GM12874 (cell line): ENCODE results near the gene MORC1.

Experiments used
- TF ChIP-seq, protein P1 (sequence below): IDR thresholded peaks from 2 replicates; pipeline ENCODE4 v1.5.1; 2011; ENCODE audit warnings: low read depth, mild to moderate bottlenecking, control low read depth, low read length, moderate library complexity; ENCODE audit not compliant: insufficient read depth

The MORC1 gene

DNA sequence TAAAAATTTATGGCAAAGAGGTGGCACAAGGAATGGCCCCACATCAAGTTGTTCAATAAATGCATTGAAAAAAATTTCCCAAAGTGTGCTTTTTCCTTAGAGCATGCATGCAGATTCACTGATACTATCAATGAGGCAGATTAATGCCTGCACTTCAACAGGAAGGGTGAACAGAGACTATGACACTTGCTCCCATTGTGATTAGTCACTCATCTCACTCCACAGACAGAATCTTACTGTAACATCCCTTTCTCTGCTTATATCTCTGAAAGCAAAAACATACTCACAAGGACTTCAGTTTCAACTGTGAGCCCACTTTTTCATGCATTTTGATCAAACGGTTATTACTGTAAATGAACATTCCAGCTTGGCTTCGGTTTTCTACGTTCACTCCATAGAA is 60.9 kb downstream of the MORC1 start:
- TF ChIP-seq, protein P1, sequence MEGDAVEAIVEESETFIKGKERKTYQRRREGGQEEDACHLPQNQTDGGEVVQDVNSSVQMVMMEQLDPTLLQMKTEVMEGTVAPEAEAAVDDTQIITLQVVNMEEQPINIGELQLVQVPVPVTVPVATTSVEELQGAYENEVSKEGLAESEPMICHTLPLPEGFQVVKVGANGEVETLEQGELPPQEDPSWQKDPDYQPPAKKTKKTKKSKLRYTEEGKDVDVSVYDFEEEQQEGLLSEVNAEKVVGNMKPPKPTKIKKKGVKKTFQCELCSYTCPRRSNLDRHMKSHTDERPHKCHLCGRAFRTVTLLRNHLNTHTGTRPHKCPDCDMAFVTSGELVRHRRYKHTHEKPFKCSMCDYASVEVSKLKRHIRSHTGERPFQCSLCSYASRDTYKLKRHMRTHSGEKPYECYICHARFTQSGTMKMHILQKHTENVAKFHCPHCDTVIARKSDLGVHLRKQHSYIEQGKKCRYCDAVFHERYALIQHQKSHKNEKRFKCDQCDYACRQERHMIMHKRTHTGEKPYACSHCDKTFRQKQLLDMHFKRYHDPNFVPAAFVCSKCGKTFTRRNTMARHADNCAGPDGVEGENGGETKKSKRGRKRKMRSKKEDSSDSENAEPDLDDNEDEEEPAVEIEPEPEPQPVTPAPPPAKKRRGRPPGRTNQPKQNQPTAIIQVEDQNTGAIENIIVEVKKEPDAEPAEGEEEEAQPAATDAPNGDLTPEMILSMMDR = no peak

DNA sequence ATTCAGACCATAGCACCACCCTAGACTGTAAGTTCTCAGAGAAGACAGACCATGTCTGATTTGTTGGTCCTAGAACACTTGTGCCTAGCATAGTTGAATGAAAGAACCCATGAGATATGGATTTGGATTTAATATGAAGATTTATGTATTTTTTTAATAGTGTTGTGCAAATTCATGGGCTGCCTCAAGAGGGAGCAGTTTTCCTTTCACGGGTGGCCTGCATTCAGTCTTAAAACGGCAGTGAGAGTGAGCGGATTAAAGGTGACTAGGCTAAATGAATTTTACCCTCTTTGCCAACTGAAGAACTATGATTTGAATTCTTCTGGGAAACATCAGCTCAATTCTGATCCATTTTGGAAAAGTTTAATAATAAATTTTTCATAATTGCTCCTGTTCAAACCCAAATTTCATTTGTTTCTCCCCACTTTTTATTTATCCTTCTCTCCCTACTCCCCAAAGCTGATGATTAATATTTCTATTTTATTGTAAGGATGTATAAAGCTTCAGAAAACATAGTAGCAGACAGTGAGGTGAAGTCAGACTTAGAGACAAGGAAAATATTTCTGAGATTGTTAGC is 67.3 kb downstream of the MORC1 start:
- TF ChIP-seq, protein P1 = peak; percentile 58

DNA sequence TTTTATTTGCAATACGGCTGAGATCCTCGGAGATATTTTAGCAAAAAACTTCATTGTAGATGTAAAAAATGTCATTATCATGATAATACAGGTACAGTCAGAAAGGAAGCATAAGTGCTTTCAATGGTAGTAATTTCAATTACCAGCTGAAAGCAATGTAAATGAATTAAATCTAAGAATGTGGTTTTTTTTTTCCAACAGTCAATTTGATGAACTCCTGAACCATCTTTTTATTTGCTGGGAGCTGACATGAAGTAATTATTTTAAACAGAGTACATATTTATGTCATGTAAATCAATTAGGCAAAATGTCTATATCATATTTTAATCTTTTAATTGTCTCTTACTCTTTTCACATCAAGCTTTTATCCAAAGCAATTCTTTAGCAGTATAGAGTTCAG is 70.6 kb downstream of the MORC1 start:
- TF ChIP-seq, protein P1 = no peak

DNA sequence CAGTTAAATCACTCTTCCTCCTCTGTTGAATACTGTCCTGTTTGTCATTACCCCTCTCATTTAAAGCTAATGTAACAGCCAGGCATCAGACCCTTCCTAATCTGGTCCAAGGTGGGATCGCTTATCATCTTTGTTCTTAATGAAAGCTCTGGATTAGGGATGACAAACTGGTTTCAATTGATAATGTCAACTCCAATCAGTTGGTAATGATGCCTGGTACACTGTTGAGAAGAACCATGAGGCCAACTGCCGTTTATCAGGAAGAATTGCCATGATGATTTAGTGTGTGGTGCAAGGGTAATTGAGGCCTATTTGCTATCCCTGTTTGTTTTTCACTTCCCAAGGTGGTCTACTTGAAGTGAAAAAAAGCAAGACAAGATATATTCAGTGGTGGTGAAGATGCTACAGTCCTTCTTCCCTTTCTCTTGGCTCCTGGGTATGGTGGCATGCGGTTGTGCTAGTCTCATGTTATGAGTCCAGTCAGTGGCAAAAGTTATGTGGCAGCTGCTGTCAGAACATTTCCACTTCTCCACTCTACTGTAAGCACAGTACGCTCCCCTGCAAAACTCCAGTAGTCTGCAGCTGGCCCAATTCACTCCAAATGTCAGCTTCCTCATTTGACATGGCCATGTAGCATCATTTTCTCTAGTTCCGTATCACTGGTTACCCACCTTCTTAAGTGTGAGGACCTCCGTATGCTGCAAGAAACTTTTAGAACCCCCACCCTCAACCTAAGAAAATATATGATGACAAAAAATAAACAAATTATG is 72.5 kb downstream of the MORC1 start:
- TF ChIP-seq, protein P1 = no peak

DNA sequence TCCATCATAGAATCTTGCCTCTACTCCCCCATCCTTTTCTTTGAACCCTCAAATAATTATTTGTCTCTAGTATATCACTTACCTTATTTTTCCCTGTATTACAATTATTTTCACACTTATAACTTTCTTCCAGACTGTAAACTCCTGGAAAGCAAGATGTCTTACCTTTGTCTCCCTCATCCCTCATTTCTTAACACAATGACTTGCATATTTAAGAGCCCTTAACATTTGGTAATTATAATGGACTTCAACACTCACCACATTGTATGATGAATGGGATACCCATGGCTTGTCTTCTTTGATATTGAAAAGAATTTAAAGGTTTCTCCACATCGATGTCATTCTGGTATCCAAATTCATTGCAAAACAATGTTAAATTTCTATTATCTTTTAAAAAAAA is 82.9 kb downstream of the MORC1 start:
- TF ChIP-seq, protein P1 = no peak

DNA sequence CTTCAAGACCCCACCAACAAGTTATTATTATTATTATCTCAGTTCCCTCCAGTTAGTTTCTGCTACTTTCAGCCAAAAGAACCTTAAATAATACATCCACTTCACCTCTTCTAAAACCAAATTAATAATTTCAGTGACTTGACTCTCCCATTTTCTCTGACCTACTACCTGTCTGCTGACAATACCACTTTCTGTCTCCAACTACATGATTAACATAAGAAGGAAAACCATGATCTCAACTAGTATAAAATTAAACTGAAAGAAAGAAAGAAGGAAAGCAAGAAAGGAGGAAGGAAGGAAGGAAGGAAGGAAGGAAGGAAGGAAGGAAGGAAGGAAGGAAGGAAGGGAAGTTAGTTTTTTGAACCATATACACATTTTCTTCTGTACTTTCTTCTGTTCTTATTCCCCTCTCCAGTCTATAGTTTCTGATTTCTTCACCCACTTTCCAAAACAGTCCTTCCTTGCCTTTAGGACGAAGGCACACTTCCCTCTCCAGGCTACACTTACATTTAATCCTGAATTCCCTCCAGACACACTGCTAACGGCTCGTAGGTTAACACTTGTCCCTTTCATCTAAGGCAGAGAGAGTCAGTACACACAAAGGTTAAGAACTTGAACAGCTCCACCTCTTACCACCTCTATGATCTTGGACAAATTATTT is 84.8 kb downstream of the MORC1 start:
- TF ChIP-seq, protein P1 = no peak

DNA sequence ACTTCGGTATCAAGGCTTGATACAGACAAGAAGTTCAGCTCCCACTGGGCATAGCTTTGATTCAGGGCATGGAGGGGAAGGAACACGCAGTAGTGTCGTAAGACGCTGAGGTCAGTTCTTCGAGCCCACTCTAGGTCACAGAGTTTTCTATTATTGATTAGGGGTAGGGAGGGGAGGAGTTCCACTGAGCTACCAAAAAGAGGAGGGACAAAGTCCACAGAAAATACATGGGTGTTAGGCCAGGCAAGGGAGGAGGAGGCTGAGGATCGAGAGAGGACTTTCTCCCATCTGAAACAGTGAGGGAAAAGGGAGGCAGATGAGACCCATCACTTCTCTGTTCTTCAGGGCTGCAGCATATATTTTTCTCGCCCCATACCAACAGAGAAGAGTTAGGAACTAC is 89.2 kb downstream of the MORC1 start:
- TF ChIP-seq, protein P1 = no peak
